ENCODE data around the gene MTREX. TPM values are rescaled to one million over a fixed set of nuclear protein-coding genes. Genes with fewer than 3 reads are reported as not detected.

MTREX gene
- total RNA-seq, 1 donor from 2014 or later, result 163 TPM

GRCh38 chr5:55385227-55385626, 77.4 kb downstream of the MTREX start:
- DNase-seq, result no peak

GRCh38 chr5:55385846-55386245, 78.1 kb downstream of the MTREX start:
- no peak for DNase-seq

GRCh38 chr5:55386356-55386755, 78.6 kb downstream of the MTREX start:
- no peak for DNase-seq

- DNase-seq, result peak; percentile 41
These were observed 80.1 kb downstream of the MTREX start for GRCh38 chr5:55387865-55388264.

- DNase-seq, result no peak
These were observed 83.9 kb downstream of the MTREX start for GRCh38 chr5:55391707-55392106.

GRCh38 chr5:55392669-55393068, 84.9 kb downstream of the MTREX start:
- no peak for DNase-seq

GRCh38 chr5:55393501-55394175, 85.8 kb downstream of the MTREX start:
- no peak for DNase-seq

GRCh38 chr5:55402199-55402598, 94.4 kb downstream of the MTREX start:
- no peak for DNase-seq

GRCh38 chr5:55406292-55406691, 98.5 kb downstream of the MTREX start:
- DNase-seq, result no peak

- DNase-seq, result peak; percentile 70
These were observed 99.4 kb downstream of the MTREX start for GRCh38 chr5:55407059-55407684.

GRCh38 chr5:55407984-55408383, 100.2 kb downstream of the MTREX start:
- DNase-seq, result no peak

GRCh38 chr5:55409775-55410174, 102.0 kb downstream of the MTREX start:
- no peak for DNase-seq

- no peak for DNase-seq
These were observed 103.1 kb downstream of the MTREX start for GRCh38 chr5:55410845-55411244.

GRCh38 chr5:55411876-55412275, 104.1 kb downstream of the MTREX start:
- DNase-seq, result no peak

GRCh38 chr5:55413644-55414043, 105.9 kb downstream of the MTREX start:
- DNase-seq, result no peak

- DNase-seq, result no peak
These were observed 107.3 kb downstream of the MTREX start for GRCh38 chr5:55415071-55415470.

GRCh38 chr5:55416306-55416705, 108.5 kb downstream of the MTREX start:
- DNase-seq, result no peak

GRCh38 chr5:55418994-55419968, 111.5 kb downstream of the MTREX start:
- DNase-seq, result peak; percentile 53

- DNase-seq, result no peak
These were observed 113.3 kb downstream of the MTREX start for GRCh38 chr5:55421074-55421529.

- DNase-seq, result no peak
These were observed 118.7 kb downstream of the MTREX start for GRCh38 chr5:55426455-55426854.

GRCh38 chr5:55427157-55427556, 119.4 kb downstream of the MTREX start:
- DNase-seq, result peak; percentile 91

GRCh38 chr5:55429221-55429612, 121.4 kb downstream of the MTREX start:
- no peak for DNase-seq
